Spleen (tissue), 11 donors: Measurements from ENCODE around the gene CPNE8. TPM values are rescaled to one million over a fixed set of nuclear protein-coding genes. Genes with fewer than 3 reads are reported as not detected.

ENCODE experiments used
- DNase-seq: peaks from one replicate; pipeline ENCODE4 v3.0.0-alpha.2; 2020
- H3K27ac ChIP-seq, 8 donors: fragments of 200-600 bp; sonication (generic) in 7 of 8; 1 replicate in 4 of 8; 2 replicates in 4 of 8; pipeline versions ENCODE4 v1.5.0 to v1.8.0; 2016 to 2021; ENCODE audit warnings: inconsistent platforms in 4 of 8, mild to moderate bottlenecking in 4 of 8, moderate library complexity in 1 of 8
- H3K27me3 ChIP-seq, 7 donors: fragments of 200-600 bp; sonication (generic) in 6 of 7; replicated peaks in 1 of 7; 1 replicate in 4 of 7; 2 replicates in 3 of 7; pipeline versions ENCODE4 v1.5.0 to v1.8.0; 2016 to 2021; ENCODE audit warnings: inconsistent platforms in 3 of 7, mild to moderate bottlenecking in 1 of 7
- H3K36me3 ChIP-seq, 6 donors: fragments of 200-600 bp; sonication (generic) in 5 of 6; 1 replicate in 4 of 6; 2 replicates in 2 of 6; pipeline versions ENCODE4 v1.5.0 to v1.8.0; 2016 to 2021; ENCODE audit warnings: inconsistent platforms in 2 of 6
- H3K4me1 ChIP-seq, 6 donors: fragments of 200-600 bp; sonication (generic) in 5 of 6; 1 replicate in 3 of 6; 2 replicates in 3 of 6; pipeline versions ENCODE4 v1.5.0 to v1.8.0; 2016 to 2021; ENCODE audit warnings: inconsistent platforms in 3 of 6
- H3K4me3 ChIP-seq, 8 donors: fragments of 200-600 bp; sonication (generic) in 7 of 8; 1 replicate in 4 of 8; 2 replicates in 4 of 8; pipeline versions ENCODE4 v1.5.0 to v1.8.0; 2016 to 2021; ENCODE audit warnings: inconsistent platforms in 4 of 8, mild to moderate bottlenecking in 4 of 8, moderate library complexity in 2 of 8
- H3K9me3 ChIP-seq, 8 donors: fragments of 200-600 bp; sonication (generic) in 7 of 8; 1 replicate in 4 of 8; 2 replicates in 4 of 8; pipeline versions ENCODE4 v1.5.0 to v1.8.0; 2016 to 2021; ENCODE audit warnings: inconsistent platforms in 4 of 8
- POLR2A ChIP-seq, 3 donors: fragments of 450-650 bp; IDR thresholded peaks; one replicate each; pipeline ENCODE4 v1.5.1; 2017; ENCODE audit warnings: antibody characterized with exemption in 3 of 3, mild to moderate bottlenecking in 1 of 3
- POLR2AphosphoS5 ChIP-seq, 3 donors: sonication (generic); formaldehyde crosslinking; IDR thresholded peaks; one replicate each; pipeline ENCODE4 v1.5.1; 2017; ENCODE audit warnings: antibody characterized with exemption in 3 of 3
- WGBS, 5 donors: extraction: QIAGEN DNeasy Blood & Tissue Kit in 3 of 5; methylation state at CpG; one replicate each; pipeline versions ENCODE4 v1.1.5 to v1.1.7; 2013 to 2018; 5-methylcytosine and 5-hydroxymethylcytosine counted together
- intact Hi-C: fragments of 100-400 bp; cut with DNase I; formaldehyde crosslinking; loops from one replicate; pipeline ENCODE4 v1.15.0; 2023; ENCODE audit warnings: low total_unique reads
- polyA plus RNA-seq, 3 donors: library from polyadenylated mRNA; stranded (reverse); fragments of 200-250 nt; gene quantifications; one replicate each; pipeline ENCODE4 v1.2.1, GENCODE V29; 2013
- total RNA-seq, 7 donors: library from RNA; depleted of rRNA in 3 of 7; stranded (reverse); fragments of >200 nt in 3 of 7; fragmentation: NEBNext Ultra II Directional in 4 of 7; extraction: Animal tissue kit (Norgen Biotek cat#: 25700) in 4 of 7; gene quantifications; one replicate each; pipeline versions ENCODE4 v1.1.0 to v1.2.1, GENCODE V29; 2016 to 2021
- TF ChIP-seq, protein P1 (sequence below), 11 experiments: fragments of 200-600 bp in 7 of 11; fragments of 450-650 bp in 4 of 11; sonication (generic) in 4 of 11; IDR thresholded peaks in 8 of 11; conservative IDR thresholded peaks in 3 of 11; 1 replicate in 7 of 11; 2 replicates in 4 of 11; pipeline versions ENCODE4 v1.4.0 to v1.8.0; 2016 to 2021; ENCODE audit warnings: antibody characterized with exemption in 11 of 11, inconsistent platforms in 4 of 11, mild to moderate bottlenecking in 1 of 11
- donor health status: healthy with polysubstance abuse.
- donor health status: DM: no; HTN: no; CAD: no; lungs with moderate emphysema.
- donor health status: DM: no; HTN: no; CAD: no.
- donor health status: Bipolar disorder and iron deficiency.
- donor health status: healthy.
- donor health status: DM: no; HTN: no; CAD: no.
- donor health status: DM: yes; HTN: yes; CAD: no.

Gene CPNE8
- total and polyA plus RNA-seq, 10 donors, result 5.4 to 42.4 (median 30.2) TPM

DNA sequence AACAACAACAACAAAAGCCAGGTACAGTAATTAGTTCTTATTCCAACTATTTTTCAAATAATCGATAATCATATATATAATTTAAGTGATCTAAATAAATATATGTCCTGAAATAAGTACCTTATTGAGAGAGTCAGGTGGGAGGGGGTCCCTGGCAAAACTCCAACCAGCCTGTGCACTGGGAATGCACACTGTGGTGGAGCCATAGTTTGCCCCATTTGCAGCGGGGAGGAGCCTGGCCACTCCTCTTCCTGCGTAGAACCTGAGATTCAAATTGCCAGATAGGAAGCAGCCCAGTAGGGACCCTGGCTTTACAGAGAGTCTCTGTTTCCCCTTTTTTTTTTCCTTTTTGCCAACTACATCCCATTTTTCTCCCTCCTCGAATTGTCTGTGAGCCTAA, 26.4 kb downstream of the CPNE8 start:
- TF ChIP-seq POLR2A (IDR thresholded peaks at IDR 0.05) (no peak), POLR2AphosphoS5 (IDR thresholded peaks at IDR 0.05) (no peak)
- TF ChIP-seq, protein P1, sequence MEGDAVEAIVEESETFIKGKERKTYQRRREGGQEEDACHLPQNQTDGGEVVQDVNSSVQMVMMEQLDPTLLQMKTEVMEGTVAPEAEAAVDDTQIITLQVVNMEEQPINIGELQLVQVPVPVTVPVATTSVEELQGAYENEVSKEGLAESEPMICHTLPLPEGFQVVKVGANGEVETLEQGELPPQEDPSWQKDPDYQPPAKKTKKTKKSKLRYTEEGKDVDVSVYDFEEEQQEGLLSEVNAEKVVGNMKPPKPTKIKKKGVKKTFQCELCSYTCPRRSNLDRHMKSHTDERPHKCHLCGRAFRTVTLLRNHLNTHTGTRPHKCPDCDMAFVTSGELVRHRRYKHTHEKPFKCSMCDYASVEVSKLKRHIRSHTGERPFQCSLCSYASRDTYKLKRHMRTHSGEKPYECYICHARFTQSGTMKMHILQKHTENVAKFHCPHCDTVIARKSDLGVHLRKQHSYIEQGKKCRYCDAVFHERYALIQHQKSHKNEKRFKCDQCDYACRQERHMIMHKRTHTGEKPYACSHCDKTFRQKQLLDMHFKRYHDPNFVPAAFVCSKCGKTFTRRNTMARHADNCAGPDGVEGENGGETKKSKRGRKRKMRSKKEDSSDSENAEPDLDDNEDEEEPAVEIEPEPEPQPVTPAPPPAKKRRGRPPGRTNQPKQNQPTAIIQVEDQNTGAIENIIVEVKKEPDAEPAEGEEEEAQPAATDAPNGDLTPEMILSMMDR (IDR thresholded peaks at IDR 0.05 in 8 of 11, conservative IDR thresholded peaks at IDR 0.05 in 3 of 11), result no peak

DNA sequence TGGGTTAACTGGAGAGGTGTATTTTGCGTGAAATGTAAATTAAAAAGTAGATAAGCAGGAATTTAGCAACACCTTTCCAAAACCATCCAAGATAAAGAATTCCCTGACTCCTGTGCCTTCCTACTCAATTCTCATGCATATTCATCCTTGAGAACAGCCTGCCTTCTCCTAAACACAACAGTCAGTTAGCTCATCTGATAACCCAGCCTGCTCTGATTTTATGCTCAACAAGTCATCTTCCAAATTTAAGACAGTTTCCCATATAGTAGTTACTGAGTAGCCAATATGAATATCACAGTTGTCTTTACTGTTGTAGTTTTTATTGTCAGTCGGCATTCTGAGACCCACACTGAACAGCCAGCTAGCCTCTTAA, 27.1 kb downstream of the CPNE8 start:
- Histone ChIP-seq H3K27ac (no peak overlapping the region), H3K36me3 (no peaks in the 10 kb centered on the region), H3K4me1 (no peaks in the 10 kb centered on the region), H3K9me3 (peaks cover 0 to 9% (median 2%) of the 10 kb centered on the region in 8 donors), H3K27me3 (no peaks in the 10 kb centered on the region), H3K4me3 (no peak overlapping the region)
- TF ChIP-seq POLR2AphosphoS5 (IDR thresholded peaks at IDR 0.05) (no peak), POLR2A (IDR thresholded peaks at IDR 0.05) (no peak)
- TF ChIP-seq, protein P1 (IDR thresholded peaks at IDR 0.05 in 8 of 11, conservative IDR thresholded peaks at IDR 0.05 in 3 of 11), result no peak
- DNase-seq, result no peak
- intact Hi-C loops, result no loop called here
- 93 to 97% (median 95%) methylated on average over 2 of the region's 2 CpGs for WGBS, 5 donors

More for the DNA sequence above, 26.4 kb downstream of the CPNE8 start:
- Histone ChIP-seq H3K36me3 (no peaks in the 10 kb centered on the region), H3K9me3 (peaks cover 0 to 9% (median 2%) of the 10 kb centered on the region in 8 donors), H3K27me3 (no peaks in the 10 kb centered on the region), H3K4me1 (no peaks in the 10 kb centered on the region), H3K27ac (no peak overlapping the region), H3K4me3 (no peak overlapping the region)
- intact Hi-C loops, result no loop called here
- DNase-seq, result no peak
- WGBS, 5 donors, result 88 to 96% (median 92%) methylated on average over 4 of the region's 4 CpGs

DNA sequence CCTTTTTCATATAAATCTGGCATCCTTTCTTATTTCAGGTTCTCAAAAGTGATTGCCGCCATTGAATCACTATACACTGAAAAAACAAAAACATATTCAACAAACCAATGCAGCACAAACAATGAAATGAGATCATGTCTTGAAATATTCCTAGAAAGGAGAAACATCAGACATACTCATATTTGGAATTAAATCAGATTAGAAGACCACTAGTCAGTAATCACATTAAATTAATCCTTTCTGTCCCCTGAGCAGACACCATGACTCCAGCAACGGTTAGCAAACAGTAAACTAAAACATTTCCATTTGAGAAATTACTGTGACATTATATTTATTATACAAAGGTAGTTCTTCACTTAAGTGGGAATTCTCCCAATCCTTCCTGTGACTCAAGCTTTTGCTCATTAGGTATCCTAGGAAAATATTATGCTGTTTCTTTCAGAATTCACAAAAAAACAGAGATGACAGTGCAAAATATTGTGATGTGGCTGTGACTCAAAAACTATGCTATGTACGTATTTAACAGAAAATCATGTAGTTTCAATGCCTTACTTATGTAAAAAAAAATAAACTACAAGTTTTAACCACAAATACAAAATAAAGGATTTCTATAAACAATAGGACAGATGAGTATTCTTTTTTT, 29.7 kb downstream of the CPNE8 start:
- TF ChIP-seq POLR2A (IDR thresholded peaks at IDR 0.05) (no peak), POLR2AphosphoS5 (IDR thresholded peaks at IDR 0.05) (no peak)
- TF ChIP-seq, protein P1 (IDR thresholded peaks at IDR 0.05 in 8 of 11, conservative IDR thresholded peaks at IDR 0.05 in 3 of 11), result no peak
- intact Hi-C loops, result no loop called here
- Histone ChIP-seq H3K4me3 (no peak overlapping the region), H3K4me1 (peaks cover 0 to 12% (median 0%) of the 10 kb centered on the region in 6 donors), H3K27me3 (no peaks in the 10 kb centered on the region), H3K9me3 (peaks cover 0 to 5% (median 0%) of the 10 kb centered on the region in 8 donors), H3K27ac (no peak overlapping the region), H3K36me3 (no peaks in the 10 kb centered on the region)
- DNase-seq, result no peak
- WGBS, 5 donors, result 82 to 92% (median 87%) methylated on average over 3 of the region's 3 CpGs

DNA sequence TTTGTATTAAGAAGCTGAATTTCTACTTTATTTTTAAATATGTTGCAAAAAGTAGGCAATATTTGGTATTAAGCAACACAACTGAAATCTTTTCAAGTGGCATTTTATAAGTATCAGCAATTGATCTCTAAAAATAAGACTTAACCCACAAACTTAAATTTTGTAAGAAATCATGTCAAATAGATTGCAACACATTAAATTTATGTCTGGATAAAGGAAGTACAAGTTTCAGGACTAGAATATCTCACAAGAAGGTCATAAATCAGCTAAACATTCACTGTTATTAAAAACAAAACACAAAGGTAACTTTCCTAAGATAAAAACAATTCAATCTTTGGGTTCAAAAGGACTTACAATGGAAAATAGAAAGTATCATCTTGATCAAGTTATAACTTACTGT, 32.8 kb downstream of the CPNE8 start:
- Histone ChIP-seq H3K27me3 (no peaks in the 10 kb centered on the region), H3K4me1 (peaks cover 0 to 12% (median 0%) of the 10 kb centered on the region in 6 donors), H3K4me3 (no peak overlapping the region), H3K36me3 (no peaks in the 10 kb centered on the region), H3K27ac (peak overlapping the region in 1 of 8 donors; percentile 30), H3K9me3 (no peaks in the 10 kb centered on the region)
- DNase-seq, result no peak
- intact Hi-C loops, result no loop called here
- TF ChIP-seq POLR2A (IDR thresholded peaks at IDR 0.05) (no peak), POLR2AphosphoS5 (IDR thresholded peaks at IDR 0.05) (no peak)
- TF ChIP-seq, protein P1 (IDR thresholded peaks at IDR 0.05 in 8 of 11, conservative IDR thresholded peaks at IDR 0.05 in 3 of 11), result no peak
